PC-9 (cell line): ENCODE data around the gene KLRC1.

Source experiments
- EZH2 ChIP-seq: fragments of 200-600 bp; sonication (generic); IDR thresholded peaks from 2 replicates; pipeline ENCODE4 v1.8.0; 2017; ENCODE audit warnings: antibody characterized with exemption, low read depth
- TF ChIP-seq, protein P1 (sequence below): fragments of 200-600 bp; sonication (generic); conservative IDR thresholded peaks from 2 replicates; pipeline ENCODE4 v1.6.1; 2017; ENCODE audit warnings: mixed run types, antibody characterized with exemption, mild to moderate bottlenecking, moderate library complexity

DNA sequence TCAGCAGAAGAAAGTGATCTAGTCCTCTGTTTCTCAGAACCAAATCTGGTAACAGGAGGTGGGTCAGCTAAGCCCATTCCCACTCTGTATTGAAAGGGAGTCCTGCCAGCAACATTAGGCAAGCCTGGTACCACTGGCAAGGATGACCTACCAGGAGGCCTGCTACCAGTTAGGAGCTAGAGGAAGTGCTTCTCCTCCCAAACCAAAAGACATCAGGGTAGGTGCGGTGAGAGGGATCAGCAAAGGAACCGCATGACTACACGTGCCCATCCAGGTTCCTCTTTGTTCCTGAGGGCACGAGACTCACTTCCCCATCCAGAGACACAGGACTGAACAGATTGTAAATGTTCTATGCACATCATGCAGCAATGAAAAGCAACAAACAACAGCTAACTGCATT, 46.5 kb downstream of the KLRC1 start:
- TF ChIP-seq, protein P1, sequence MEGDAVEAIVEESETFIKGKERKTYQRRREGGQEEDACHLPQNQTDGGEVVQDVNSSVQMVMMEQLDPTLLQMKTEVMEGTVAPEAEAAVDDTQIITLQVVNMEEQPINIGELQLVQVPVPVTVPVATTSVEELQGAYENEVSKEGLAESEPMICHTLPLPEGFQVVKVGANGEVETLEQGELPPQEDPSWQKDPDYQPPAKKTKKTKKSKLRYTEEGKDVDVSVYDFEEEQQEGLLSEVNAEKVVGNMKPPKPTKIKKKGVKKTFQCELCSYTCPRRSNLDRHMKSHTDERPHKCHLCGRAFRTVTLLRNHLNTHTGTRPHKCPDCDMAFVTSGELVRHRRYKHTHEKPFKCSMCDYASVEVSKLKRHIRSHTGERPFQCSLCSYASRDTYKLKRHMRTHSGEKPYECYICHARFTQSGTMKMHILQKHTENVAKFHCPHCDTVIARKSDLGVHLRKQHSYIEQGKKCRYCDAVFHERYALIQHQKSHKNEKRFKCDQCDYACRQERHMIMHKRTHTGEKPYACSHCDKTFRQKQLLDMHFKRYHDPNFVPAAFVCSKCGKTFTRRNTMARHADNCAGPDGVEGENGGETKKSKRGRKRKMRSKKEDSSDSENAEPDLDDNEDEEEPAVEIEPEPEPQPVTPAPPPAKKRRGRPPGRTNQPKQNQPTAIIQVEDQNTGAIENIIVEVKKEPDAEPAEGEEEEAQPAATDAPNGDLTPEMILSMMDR, result no peak
- no peak for TF ChIP-seq EZH2
